A673 (cell line): Measurements from ENCODE around the gene C18orf32. TPM values are rescaled to one million over a fixed set of nuclear protein-coding genes. Genes with fewer than 3 reads are reported as not detected.

Experiments
- BruUV-seq: library from RNA; stranded (reverse); fragments of 400-500 nt; replicated peaks from 2 replicates; lab custom pipeline; 2021; lab: Mats Ljungman, UMichigan
- CTCF ChIA-PET: fragments of 300-600 bp; sonication (Branson Sonifier 250); formaldehyde crosslinking; loops from one replicate; lab custom pipeline; 2022; ENCODE audit warnings: antibody characterized with exemption; lab: Charles Lee
- POLR2A ChIA-PET: fragments of 300-600 bp; sonication (Branson Sonifier 250); formaldehyde crosslinking; loops from one replicate; lab custom pipeline; 2022; ENCODE audit warnings: antibody characterized with exemption; ENCODE audit not compliant: low non-redundant PET; lab: Charles Lee
- DNase-seq: peaks from one replicate; pipeline ENCODE4 v3.0.0-alpha.2; 2015; ENCODE audit warnings: low spot score
- H3K27ac ChIP-seq: fragments of 200-600 bp; sonication (generic); 2 replicates; pipeline ENCODE4 v1.5.1; 2016; ENCODE audit warnings: mixed run types, low read depth, mild to moderate bottlenecking, mixed read lengths, antibody characterized with exemption, low read length; ENCODE audit not compliant: poor library complexity, severe bottlenecking
- H3K27me3 ChIP-seq: fragments of 200-600 bp; sonication (generic); replicated peaks from 2 replicates; pipeline ENCODE4 v1.6.1; 2017; ENCODE audit warnings: mixed run types, low read depth, mild to moderate bottlenecking, mixed read lengths, antibody characterized with exemption, low read length; ENCODE audit not compliant: insufficient read depth, poor library complexity
- H3K36me3 ChIP-seq: fragments of 200-600 bp; sonication (generic); 2 replicates; pipeline ENCODE4 v1.6.1; 2016; ENCODE audit warnings: mixed run types, mild to moderate bottlenecking, mixed read lengths, antibody characterized with exemption, low read length; ENCODE audit not compliant: insufficient read depth, poor library complexity, severe bottlenecking
- H3K4me1 ChIP-seq: fragments of 200-600 bp; sonication (generic); 2 replicates; pipeline ENCODE4 v1.6.1; 2017; ENCODE audit warnings: mixed run types, mild to moderate bottlenecking, mixed read lengths, antibody characterized with exemption, low read length; ENCODE audit not compliant: insufficient read depth, poor library complexity, severe bottlenecking
- H3K4me3 ChIP-seq: fragments of 200-600 bp; sonication (generic); 2 replicates; pipeline ENCODE4 v1.5.1; 2016; ENCODE audit warnings: low read depth, mixed run types, mild to moderate bottlenecking, mixed read lengths, low read length; ENCODE audit not compliant: poor library complexity, severe bottlenecking
- H3K9me3 ChIP-seq: fragments of 200-600 bp; sonication (generic); 2 replicates; pipeline ENCODE4 v1.6.1; 2016; ENCODE audit warnings: mixed run types, low read depth, mild to moderate bottlenecking, mixed read lengths, antibody characterized with exemption, low read length; ENCODE audit not compliant: poor library complexity, severe bottlenecking
- CTCF ChIP-seq: fragments of 300-800, 200-600 bp; sonication (generic); conservative IDR thresholded peaks from 2 replicates; pipeline ENCODE4 v1.5.1; 2017; ENCODE audit warnings: low read depth, mild to moderate bottlenecking, antibody characterized with exemption, low read length, moderate library complexity, mixed read lengths
- EZH2 ChIP-seq: fragments of 200-600 bp; sonication (generic); IDR thresholded peaks from 2 replicates; pipeline ENCODE4 v1.6.1; 2017; ENCODE audit warnings: borderline replicate concordance, low read depth, mild to moderate bottlenecking, mixed read lengths, antibody characterized with exemption, low read length; ENCODE audit not compliant: poor library complexity, severe bottlenecking
- intact Hi-C: fragments of 100-400 bp; cut with micrococcal nuclease; formaldehyde crosslinking; loops from one replicate; pipeline ENCODE4 v1.10.0; 2022; ENCODE audit not compliant: unreplicated experiment
- total RNA-seq: library from RNA; stranded (reverse); gene quantifications from 2 replicates; pipeline ENCODE4 v1.2.3, GENCODE V29; 2021

Gene C18orf32
- total RNA-seq, 1 experiment from 2014 or later = 43.8 TPM

GRCh38 chr18:49441338-49441938 lies 45.6 kb downstream of the C18orf32 start:
- Histone ChIP-seq H3K27me3 (no peaks in the 10 kb centered on the region), H3K4me1 (no peaks in the 10 kb centered on the region), H3K36me3 (no peaks in the 10 kb centered on the region), H3K27ac (no peak overlapping the region), H3K4me3 (no peak overlapping the region), H3K9me3 (no peaks in the 10 kb centered on the region)
- CTCF ChIA-PET = no interaction called here
- POLR2A ChIA-PET = no interaction called here
- intact Hi-C loops = loop anchor here (10.0 kb wide), 1 partner anchor 667 kb away; no protein-coding TSS in a partner anchor
- no peak for TF ChIP-seq CTCF
- no peak for TF ChIP-seq EZH2
- DNase-seq = no peak
- no TSS peak for BruUV-seq

GRCh38 chr18:49435170-49435569 lies 51.9 kb downstream of the C18orf32 start:
- H3K4me3 ChIP-seq = no peak overlapping the region
- no peak for TF ChIP-seq EZH2
- TF ChIP-seq CTCF = no peak
- POLR2A ChIA-PET = no interaction called here
- no peak overlapping the region for H3K27ac ChIP-seq
- H3K4me1 ChIP-seq = peaks cover 7% of the 10 kb centered on the region
- BruUV-seq = no TSS peak
- H3K9me3 ChIP-seq = no peaks in the 10 kb centered on the region
- intact Hi-C loops = no loop called here
- CTCF ChIA-PET = no interaction called here
- H3K36me3 ChIP-seq = no peaks in the 10 kb centered on the region
- DNase-seq = no peak
- H3K27me3 ChIP-seq = no peaks in the 10 kb centered on the region

GRCh38 chr18:49432602-49433001 lies 54.4 kb downstream of the C18orf32 start:
- TF ChIP-seq CTCF (no peak), EZH2 (no peak)
- ChIA-PET POLR2A (interaction anchor here (0.6 kb wide), 1 partner anchor 974 kb away, joined by 3 read pairs; no protein-coding TSS in a partner anchor), CTCF (interaction anchor here (0.7 kb wide), 2 partner anchors 254 to 996 kb away, joined by 7 to 8 read pairs; no protein-coding TSS in a partner anchor)
- no TSS peak for BruUV-seq
- no peak overlapping the region for H3K4me3 ChIP-seq
- DNase-seq = no peak
- H3K27ac ChIP-seq = no peak overlapping the region
- intact Hi-C loops = no loop called here
- no peaks in the 10 kb centered on the region for H3K27me3 ChIP-seq
- H3K9me3 ChIP-seq = no peaks in the 10 kb centered on the region
- peaks cover 7% of the 10 kb centered on the region for H3K4me1 ChIP-seq
- no peaks in the 10 kb centered on the region for H3K36me3 ChIP-seq
